Activated CD8-positive, alpha-beta memory T cell treated with anti-CD3 and anti-CD28 coated beads, Interleukin-2, amount 50 U/mL, for 24 hours (primary cell): Measurements from ENCODE around the gene TAF11L10.
"Not testable (repeated sequence)": the region's sequence is repeated elsewhere in the genome, so short reads cannot be mapped to it uniquely, and the experiment has no call there.

ENCODE experiments used
- DNase-seq: peaks from one replicate; pipeline ENCODE4 v3.0.0-alpha.2; 2020; ENCODE audit errors: extremely low read depth

Gene TAF11L10

GRCh38 chr5:17597728-17598127, at the start of gene TAF11L10:
Gene TAF11L10, minus strand, starts transcription at chr5:17597828.
- DNase-seq = not testable (repeated sequence)

GRCh38 chr5:17634160-17634559, 36.5 kb upstream of the TAF11L10 start, which contains the start of gene TAF11L14:
Gene TAF11L14, plus strand, starts transcription at chr5:17634460.
- no peak for DNase-seq

DNA sequence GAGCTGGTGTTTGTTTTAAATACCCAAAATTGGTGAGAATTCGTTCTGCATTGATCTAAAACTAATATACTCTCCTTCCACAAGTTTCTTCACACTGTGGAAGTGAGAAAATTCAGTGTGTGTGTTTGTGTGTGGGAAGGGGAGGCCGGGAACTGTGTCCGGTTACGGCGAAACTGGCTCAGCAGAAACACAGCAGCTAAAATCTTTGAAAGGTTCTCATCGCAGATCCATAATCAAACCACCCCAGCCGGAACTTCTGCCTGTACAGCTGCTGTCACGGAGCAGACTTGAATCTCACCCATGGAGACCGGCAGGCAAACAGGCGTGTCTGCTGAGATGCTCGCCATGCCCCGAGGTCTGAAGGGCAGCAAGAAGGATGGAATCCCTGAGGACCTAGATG, 34.2 kb upstream of the TAF11L10 start, which contains the start of gene TAF11L13:
Gene TAF11L13 (plus strand): TSS at position 301 of the 400 bp plus-strand sequence.
- not testable (repeated sequence) for DNase-seq

GRCh38 chr5:17625686-17626085, 28.1 kb upstream of the TAF11L10 start:
- no peak for DNase-seq

- no peak for DNase-seq
Observed at GRCh38 chr5:17620627-17621026, 23.0 kb upstream of the TAF11L10 start.

DNA sequence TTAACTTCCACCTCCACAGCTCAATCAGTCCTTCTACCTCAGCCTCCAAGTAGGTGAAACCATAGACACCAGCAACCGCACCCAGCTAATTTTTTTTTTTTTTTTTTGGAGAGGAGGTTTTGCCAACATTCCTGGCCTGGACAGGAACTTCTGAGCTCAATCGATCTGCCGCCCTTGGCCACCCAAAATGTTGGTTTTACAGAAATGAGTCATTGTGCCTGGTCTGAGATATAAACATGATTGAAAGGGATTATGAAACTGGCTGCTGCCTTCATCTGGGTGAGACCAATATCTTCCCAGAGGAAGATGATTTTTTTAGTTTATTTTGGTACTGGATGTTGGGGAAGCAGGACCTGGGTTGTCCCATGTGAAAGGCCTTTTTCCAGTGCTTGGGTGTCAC, 21.7 kb upstream of the TAF11L10 start:
- no peak for DNase-seq

GRCh38 chr5:17614872-17615605, 17.4 kb upstream of the TAF11L10 start:
- no peak for DNase-seq

DNA sequence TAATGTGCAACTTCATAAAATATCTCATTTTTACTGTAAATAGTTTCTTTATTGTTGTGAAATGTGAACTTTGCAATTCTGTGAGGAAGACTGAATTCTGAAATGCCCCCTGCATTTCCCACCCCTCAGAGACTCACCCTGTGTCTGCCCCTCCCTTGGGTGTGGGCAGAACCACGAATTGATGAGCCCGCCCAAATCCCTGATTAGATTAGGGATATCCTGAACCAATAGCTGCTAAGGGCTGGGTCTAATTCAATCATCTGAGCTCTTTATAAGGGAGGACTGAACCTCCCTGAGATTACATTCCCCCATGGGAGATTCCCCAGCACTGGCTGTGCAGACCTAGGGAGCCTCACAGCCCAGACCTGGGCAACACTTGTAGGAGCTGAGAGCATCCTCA, 12.5 kb upstream of the TAF11L10 start, which contains the start of gene TAF11L12:
Gene TAF11L12 (plus strand): TSS at position 301 of the 400 bp plus-strand sequence.
- not testable (repeated sequence) for DNase-seq

DNA sequence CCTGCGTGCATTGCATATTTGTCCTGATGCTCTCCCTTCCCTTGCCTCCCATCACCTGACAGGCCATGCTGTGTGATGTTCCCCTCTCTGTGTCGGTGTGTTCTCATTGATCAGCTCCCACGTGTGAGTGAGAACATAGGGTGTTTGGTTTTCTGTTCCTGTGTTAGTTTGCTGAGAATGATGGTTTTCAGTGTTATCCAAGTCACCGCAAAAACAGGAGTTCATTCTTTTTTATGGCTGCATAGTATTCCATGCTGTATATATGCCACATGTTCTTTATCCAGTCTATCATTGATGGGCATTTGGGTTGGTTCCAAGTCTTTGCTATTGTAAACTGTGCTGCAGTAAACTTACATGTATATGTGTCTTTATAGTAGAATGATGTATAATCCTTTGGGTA, 9.8 kb upstream of the TAF11L10 start:
- DNase-seq = not testable (repeated sequence)

- no peak for DNase-seq
Observed at GRCh38 chr5:17604951-17605350, 7.3 kb upstream of the TAF11L10 start.

- not testable (repeated sequence) for DNase-seq
Observed at GRCh38 chr5:17603880-17604279, 6.3 kb upstream of the TAF11L10 start, which contains the start of gene TAF11L11. Gene TAF11L11, plus strand, starts transcription at chr5:17604183.

DNA sequence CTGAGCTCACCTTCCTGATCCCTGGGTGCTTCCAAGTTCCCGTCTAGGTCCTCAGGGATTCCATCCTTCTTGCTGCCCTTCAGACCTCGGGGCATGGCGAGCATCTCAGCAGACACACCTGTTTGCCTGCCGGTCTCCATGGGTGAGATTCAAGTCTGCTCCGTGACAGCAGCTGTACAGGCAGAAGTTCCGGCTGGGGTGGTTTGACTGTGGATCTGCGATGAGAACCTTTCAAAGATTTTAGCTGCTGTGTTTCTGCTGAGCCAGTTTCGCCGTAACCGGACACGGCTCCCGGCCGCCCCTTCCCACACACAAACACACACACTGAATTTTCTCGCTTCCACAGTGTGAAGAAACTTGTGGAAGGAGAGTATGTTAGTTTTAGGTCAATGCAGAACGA, 3.4 kb downstream of the TAF11L10 start, which contains the start of gene TAF11L9:
Gene TAF11L9 (minus strand): TSS at position 140 of the 400 bp plus-strand sequence.
- not testable (repeated sequence) for DNase-seq

DNA sequence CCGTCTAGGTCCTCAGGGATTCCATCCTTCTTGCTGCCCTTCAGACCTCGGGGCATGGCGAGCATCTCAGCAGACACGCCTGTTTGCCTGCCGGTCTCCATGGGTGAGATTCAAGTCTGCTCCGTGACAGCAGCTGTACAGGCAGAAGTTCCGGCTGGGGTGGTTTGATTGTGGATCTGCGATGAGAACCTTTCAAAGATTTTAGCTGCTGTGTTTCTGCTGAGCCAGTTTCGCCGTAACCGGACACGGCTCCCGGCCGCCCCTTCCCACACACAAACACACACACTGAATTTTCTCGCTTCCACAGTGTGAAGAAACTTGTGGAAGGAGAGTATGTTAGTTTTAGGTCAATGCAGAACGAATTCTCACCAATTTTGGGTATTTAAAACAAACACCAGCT, 6.8 kb downstream of the TAF11L10 start, which contains the start of gene TAF11L8:
Gene TAF11L8 (minus strand): TSS at position 101 of the 400 bp plus-strand sequence.
- DNase-seq = not testable (repeated sequence)

DNA sequence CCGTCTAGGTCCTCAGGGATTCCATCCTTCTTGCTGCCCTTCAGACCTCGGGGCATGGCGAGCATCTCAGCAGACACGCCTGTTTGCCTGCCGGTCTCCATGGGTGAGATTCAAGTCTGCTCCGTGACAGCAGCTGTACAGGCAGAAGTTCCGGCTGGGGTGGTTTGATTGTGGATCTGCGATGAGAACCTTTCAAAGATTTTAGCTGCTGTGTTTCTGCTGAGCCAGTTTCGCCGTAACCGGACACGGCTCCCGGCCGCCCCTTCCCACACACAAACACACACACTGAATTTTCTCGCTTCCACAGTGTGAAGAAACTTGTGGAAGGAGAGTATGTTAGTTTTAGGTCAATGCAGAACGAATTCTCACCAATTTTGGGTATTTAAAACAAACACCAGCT, 12.0 kb downstream of the TAF11L10 start, which contains the start of gene TAF11L7:
Gene TAF11L7 (minus strand): TSS at position 101 of the 400 bp plus-strand sequence.
- DNase-seq = not testable (repeated sequence)
